GM10266 (cell line): Measurements from ENCODE around the gene AKT1.

Experiments used
- DNase-seq: peaks from one replicate; pipeline ENCODE4 v3.0.0; 2012; ENCODE audit errors: extremely low spot score
- TF ChIP-seq, protein P1 (sequence below): IDR thresholded peaks from 2 replicates; pipeline ENCODE4 v1.5.1; 2012; ENCODE audit warnings: mild to moderate bottlenecking, low read depth; ENCODE audit not compliant: control insufficient read depth, insufficient read depth; ENCODE audit errors: missing control alignments

Gene AKT1

DNA sequence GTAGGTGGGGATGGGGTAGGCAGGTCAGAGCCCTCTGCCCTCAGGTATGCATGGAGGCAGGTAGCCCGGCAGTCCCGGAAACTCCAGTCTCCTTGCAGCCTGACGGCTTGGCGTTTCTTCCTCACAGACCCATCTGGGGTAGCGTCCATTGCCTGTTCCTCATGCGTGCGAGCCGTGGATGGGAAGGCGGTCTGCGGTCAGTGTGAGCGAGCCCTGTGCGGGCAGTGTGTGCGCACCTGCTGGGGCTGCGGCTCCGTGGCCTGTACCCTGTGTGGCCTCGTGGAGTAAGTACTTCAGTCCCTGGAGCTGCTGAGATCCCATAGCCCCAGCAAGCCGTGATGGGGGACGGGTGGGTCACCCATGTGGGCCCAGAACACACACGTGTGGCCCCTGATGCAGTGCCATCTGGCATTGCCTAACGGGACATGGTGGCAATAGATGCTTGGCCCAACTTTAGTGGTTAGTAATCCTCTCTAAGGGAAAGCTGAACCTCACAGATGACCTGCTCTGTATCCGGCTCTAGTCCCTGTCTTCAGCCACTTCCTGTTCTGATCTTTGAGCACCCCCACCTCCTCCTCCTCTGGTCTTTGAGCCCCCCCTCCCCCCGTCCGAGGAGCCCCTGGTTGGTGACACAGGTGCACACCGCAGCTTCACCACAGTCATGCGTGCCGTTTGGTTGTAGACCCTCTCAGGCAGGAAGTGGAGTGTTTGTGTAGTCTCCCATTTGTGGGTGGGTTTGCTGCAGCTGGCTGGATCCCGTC lies 38.9 kb downstream of the AKT1 start:
- DNase-seq = no peak
- TF ChIP-seq, protein P1, sequence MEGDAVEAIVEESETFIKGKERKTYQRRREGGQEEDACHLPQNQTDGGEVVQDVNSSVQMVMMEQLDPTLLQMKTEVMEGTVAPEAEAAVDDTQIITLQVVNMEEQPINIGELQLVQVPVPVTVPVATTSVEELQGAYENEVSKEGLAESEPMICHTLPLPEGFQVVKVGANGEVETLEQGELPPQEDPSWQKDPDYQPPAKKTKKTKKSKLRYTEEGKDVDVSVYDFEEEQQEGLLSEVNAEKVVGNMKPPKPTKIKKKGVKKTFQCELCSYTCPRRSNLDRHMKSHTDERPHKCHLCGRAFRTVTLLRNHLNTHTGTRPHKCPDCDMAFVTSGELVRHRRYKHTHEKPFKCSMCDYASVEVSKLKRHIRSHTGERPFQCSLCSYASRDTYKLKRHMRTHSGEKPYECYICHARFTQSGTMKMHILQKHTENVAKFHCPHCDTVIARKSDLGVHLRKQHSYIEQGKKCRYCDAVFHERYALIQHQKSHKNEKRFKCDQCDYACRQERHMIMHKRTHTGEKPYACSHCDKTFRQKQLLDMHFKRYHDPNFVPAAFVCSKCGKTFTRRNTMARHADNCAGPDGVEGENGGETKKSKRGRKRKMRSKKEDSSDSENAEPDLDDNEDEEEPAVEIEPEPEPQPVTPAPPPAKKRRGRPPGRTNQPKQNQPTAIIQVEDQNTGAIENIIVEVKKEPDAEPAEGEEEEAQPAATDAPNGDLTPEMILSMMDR = no peak

DNA sequence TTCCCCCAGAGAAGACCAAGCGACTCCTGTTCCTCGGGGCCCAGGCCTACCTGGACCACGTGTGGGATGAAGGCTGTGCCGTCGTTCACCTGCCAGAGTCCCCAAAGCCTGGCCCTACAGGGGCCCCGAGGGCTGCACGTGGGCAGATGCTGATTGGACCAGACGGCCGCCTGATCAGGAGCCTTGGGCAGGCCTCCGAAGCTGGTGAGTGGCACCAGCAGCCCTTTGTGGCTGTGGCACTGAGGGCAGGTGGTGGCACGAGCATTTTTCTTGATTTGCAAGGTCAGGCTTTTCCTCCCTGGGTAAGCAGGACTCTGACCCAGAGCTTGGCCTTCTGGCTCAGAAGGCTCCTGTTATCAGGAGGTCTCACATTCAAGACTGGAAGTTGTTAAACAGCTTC lies 39.9 kb downstream of the AKT1 start:
- DNase-seq = no peak
- TF ChIP-seq, protein P1 = no peak

DNA sequence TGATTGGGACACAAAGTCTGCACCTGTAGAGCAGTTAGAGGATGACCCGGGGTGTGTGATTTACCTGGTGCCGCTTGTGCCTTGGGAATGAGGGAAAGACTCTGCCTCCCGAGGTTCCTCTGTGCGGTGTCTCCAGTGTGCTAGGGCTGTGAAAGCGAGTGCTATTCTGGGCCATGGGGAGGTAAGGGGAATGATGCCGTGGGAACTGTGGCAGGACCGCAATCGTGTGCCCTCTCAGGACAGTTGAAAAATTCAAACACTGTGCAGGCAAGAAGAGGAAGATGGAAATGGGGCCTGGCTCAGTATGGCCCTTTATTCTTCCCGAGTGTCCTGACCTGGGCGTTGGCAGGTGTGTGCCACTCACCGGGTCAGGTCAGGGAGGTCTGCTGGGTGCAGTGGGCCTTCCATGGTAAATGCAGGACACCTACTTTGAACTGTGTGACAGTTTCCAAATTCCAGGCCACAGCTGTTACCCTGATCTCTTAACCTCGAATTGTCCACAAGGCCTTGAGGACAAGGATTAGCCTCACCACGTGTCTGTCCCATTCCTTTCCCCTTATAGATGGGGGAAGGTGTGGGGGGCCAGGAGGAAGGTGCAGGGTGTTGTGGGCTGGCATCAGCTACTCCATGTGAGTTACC lies 41.2 kb downstream of the AKT1 start:
- TF ChIP-seq, protein P1 = no peak
- no peak for DNase-seq

DNA sequence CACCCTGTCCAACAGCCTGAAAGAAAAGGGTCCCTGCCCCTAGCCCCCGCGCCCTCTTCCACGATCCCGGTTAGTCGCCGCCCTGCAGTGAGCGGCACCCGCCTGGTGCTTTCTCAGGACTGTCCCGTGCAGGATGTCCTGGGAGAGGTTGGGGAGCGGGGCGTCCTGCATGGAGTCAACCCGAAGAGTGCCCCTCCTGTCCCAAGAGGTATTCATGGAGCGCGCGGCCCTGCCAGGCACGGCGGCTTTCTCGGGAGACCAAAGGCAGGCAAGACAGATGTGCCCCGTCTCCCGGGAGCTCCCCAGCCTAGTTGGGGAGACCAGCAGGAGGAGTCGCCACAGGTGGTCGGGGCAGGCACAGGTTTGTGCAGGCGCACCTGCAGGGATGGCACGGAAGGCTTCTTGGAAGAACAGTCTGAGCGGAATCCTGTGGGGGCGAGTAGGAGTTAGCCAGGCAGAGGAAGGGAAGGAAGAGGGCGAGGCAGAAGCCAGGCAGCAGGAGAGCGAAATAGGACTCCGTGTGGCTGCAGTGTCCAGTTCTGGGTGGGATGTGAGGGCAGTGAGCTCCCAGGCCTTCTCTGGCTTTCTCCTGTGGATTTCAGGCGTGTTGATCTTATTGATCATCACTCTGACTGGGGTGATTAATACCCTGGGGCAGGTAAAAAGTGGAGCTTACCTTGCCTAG lies 41.9 kb downstream of the AKT1 start:
- TF ChIP-seq, protein P1 = no peak
- DNase-seq = no peak

DNA sequence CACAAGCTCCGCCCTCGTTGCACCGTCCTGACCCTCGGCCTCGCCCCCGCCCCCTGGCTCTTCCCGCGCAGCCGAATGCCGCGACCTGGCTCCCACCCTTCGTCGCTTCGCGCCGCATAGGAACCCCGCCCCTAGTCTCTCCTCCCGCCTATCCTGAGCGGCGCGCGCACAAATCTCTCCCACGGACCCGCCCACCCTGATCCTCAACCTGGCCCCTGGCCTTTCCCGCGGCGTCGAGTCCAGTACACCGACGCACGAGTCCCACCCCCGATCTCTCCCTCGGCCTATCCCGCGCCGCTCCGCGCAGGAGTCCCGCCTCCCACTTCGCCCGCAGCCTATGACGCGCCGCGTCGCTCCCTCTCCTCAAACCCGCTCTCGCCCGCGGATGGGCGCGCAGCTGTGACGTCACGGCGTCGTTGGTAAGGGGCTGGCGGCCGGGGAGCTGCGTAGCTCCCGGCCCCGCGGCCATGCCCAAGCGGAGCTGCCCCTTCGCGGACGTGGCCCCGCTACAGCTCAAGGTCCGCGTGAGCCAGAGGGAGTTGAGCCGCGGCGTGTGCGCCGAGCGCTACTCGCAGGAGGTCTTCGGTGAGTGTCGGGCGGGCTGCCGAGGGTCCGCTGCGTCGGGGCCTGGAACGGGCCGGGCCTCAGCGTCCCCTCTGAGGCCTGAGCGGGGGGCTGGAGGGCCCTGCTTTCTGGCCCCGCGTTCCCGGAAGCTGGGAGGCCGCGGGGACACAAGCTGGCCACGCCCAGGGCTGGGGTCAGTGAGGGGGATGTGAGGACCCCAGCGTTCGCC lies 42.6 kb downstream of the AKT1 start, which contains the start of gene SIVA1:
Gene SIVA1 (plus strand): TSS at position 413 of the 793 bp plus-strand sequence. CDS start 55 bp downstream, at position 468.
- TF ChIP-seq, protein P1 = no peak
- DNase-seq = peak; percentile 99

DNA sequence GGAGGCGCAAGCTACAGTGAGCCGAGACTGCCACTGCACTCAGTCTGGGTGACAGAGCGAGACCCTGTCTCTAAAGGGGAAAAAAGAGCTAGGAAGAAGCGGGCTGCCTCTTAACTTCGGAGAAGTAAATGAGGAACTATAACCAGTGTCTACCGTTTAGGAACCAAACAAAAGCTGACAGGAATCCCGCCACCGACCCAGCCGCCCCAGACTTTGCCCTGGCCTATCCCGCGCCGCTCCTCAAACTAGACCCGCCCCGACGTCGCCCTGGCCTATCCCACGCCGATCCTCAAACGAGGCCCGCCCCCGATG lies 43.2 kb downstream of the AKT1 start:
- DNase-seq = peak; percentile 99
- TF ChIP-seq, protein P1 = no peak
